ENCODE results near the gene CDIPT. TPM values are rescaled to one million over a fixed set of nuclear protein-coding genes. Genes with fewer than 3 reads are reported as not detected.

CDIPT gene
- total and polyA plus RNA-seq, 2 of the 13 experiments (the other 11 are each of a cell fraction or from before 2014, with no cell fraction given) = 54.9 to 97.5 TPM

DNA sequence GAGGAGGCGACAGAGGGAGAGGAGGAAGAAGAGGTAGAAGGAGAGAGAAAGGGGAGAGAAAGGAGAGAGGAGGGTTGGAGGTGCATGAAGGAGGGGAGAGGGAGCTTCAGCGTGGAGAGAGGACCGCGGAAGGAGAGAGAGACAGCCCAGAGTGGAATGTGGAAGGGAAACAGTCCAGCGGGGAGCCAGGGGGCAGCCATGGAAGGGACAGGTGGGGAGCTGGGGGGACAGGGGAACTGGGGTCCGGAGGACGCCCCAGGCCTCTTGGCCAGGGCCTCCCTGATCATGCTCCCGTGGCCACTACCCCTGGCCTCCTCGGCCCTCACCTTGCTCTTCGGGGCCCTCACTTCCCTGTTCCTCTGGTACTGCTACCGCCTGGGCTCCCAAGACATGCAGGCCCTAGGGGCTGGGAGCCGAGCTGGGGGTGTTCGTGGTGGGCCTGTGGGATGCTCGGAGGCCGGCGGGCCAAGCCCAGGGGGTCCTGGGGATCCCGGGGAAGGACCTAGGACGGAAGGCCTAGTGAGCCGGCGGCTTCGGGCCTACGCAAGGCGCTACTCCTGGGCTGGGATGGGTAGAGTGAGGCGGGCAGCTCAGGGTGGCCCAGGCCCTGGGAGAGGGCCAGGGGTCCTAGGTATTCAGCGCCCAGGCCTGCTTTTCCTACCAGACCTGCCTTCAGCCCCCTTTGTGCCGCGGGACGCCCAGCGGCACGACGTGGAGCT is 38.0 kb upstream of the CDIPT start (continued):
- TF ChIP-seq, protein P1, sequence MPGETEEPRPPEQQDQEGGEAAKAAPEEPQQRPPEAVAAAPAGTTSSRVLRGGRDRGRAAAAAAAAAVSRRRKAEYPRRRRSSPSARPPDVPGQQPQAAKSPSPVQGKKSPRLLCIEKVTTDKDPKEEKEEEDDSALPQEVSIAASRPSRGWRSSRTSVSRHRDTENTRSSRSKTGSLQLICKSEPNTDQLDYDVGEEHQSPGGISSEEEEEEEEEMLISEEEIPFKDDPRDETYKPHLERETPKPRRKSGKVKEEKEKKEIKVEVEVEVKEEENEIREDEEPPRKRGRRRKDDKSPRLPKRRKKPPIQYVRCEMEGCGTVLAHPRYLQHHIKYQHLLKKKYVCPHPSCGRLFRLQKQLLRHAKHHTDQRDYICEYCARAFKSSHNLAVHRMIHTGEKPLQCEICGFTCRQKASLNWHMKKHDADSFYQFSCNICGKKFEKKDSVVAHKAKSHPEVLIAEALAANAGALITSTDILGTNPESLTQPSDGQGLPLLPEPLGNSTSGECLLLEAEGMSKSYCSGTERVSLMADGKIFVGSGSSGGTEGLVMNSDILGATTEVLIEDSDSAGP (CRISPR knock-in tag; IDR thresholded peaks at IDR 0.05; ENCODE audit: borderline replicate concordance) = peak; percentile 60; the same call in 1 of the 2 replicates
- no peak for TF ChIP-seq KLF11 (CRISPR knock-in tag; IDR thresholded peaks at IDR 0.05)
- TF ChIP-seq MAX (IDR thresholded peaks at IDR 0.05) = no peak; the same call in 1 of the 2 replicates
- TF ChIP-seq, protein P2, sequence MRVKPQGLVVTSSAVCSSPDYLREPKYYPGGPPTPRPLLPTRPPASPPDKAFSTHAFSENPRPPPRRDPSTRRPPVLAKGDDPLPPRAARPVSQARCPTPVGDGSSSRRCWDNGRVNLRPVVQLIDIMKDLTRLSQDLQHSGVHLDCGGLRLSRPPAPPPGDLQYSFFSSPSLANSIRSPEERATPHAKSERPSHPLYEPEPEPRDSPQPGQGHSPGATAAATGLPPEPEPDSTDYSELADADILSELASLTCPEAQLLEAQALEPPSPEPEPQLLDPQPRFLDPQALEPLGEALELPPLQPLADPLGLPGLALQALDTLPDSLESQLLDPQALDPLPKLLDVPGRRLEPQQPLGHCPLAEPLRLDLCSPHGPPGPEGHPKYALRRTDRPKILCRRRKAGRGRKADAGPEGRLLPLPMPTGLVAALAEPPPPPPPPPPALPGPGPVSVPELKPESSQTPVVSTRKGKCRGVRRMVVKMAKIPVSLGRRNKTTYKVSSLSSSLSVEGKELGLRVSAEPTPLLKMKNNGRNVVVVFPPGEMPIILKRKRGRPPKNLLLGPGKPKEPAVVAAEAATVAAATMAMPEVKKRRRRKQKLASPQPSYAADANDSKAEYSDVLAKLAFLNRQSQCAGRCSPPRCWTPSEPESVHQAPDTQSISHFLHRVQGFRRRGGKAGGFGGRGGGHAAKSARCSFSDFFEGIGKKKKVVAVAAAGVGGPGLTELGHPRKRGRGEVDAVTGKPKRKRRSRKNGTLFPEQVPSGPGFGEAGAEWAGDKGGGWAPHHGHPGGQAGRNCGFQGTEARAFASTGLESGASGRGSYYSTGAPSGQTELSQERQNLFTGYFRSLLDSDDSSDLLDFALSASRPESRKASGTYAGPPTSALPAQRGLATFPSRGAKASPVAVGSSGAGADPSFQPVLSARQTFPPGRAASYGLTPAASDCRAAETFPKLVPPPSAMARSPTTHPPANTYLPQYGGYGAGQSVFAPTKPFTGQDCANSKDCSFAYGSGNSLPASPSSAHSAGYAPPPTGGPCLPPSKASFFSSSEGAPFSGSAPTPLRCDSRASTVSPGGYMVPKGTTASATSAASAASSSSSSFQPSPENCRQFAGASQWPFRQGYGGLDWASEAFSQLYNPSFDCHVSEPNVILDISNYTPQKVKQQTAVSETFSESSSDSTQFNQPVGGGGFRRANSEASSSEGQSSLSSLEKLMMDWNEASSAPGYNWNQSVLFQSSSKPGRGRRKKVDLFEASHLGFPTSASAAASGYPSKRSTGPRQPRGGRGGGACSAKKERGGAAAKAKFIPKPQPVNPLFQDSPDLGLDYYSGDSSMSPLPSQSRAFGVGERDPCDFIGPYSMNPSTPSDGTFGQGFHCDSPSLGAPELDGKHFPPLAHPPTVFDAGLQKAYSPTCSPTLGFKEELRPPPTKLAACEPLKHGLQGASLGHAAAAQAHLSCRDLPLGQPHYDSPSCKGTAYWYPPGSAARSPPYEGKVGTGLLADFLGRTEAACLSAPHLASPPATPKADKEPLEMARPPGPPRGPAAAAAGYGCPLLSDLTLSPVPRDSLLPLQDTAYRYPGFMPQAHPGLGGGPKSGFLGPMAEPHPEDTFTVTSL (CRISPR knock-in tag; IDR thresholded peaks at IDR 0.05; ENCODE audit: borderline replicate concordance) = no peak
- TF ChIP-seq, protein P3, sequence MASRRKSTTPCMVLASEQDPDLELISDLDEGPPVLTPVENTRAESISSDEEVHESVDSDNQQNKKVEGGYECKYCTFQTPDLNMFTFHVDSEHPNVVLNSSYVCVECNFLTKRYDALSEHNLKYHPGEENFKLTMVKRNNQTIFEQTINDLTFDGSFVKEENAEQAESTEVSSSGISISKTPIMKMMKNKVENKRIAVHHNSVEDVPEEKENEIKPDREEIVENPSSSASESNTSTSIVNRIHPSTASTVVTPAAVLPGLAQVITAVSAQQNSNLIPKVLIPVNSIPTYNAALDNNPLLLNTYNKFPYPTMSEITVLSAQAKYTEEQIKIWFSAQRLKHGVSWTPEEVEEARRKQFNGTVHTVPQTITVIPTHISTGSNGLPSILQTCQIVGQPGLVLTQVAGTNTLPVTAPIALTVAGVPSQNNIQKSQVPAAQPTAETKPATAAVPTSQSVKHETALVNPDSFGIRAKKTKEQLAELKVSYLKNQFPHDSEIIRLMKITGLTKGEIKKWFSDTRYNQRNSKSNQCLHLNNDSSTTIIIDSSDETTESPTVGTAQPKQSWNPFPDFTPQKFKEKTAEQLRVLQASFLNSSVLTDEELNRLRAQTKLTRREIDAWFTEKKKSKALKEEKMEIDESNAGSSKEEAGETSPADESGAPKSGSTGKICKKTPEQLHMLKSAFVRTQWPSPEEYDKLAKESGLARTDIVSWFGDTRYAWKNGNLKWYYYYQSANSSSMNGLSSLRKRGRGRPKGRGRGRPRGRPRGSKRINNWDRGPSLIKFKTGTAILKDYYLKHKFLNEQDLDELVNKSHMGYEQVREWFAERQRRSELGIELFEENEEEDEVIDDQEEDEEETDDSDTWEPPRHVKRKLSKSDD (CRISPR knock-in tag; IDR thresholded peaks at IDR 0.05; ENCODE audit: low read depth) = no peak
- no peak for TF ChIP-seq GRHL1 (CRISPR knock-in tag; conservative IDR thresholded peaks at IDR 0.05)
- TF ChIP-seq MIER3 (CRISPR knock-in tag; IDR thresholded peaks at IDR 0.05; ENCODE audit: borderline replicate concordance) = 0 out of 2 replicates have a peak, but pooled peaks have one; percentile 19
- TF ChIP-seq, protein P4, sequence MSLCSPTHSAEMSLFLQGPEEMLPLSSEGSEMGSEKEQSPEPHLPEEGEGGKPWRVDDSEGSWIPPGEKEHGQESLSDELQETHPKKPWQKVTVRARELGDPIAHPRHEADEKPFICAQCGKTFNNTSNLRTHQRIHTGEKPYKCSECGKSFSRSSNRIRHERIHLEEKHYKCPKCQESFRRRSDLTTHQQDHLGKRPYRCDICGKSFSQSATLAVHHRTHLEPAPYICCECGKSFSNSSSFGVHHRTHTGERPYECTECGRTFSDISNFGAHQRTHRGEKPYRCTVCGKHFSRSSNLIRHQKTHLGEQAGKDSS (CRISPR knock-in tag; IDR thresholded peaks at IDR 0.05; ENCODE audit: borderline replicate concordance, low read depth) = no peak
- TF ChIP-seq ZFP90 (CRISPR knock-in tag; IDR thresholded peaks at IDR 0.05; ENCODE audit: borderline replicate concordance) = no peak
- TF ChIP-seq DNMT1 (CRISPR knock-in tag; IDR thresholded peaks at IDR 0.05) = no peak
- no peak for TF ChIP-seq MED13 (CRISPR knock-in tag; IDR thresholded peaks at IDR 0.05)
- no peak for TF ChIP-seq BORCS8-MEF2B (CRISPR knock-in tag; IDR thresholded peaks at IDR 0.05)
- TF ChIP-seq NFATC3 (CRISPR knock-in tag; IDR thresholded peaks at IDR 0.05) = no peak
